Kidney (tissue), 14 donors: Measurements from ENCODE around the gene LMAN1. TPM values are rescaled to one million over a fixed set of nuclear protein-coding genes. Genes with fewer than 3 reads are reported as not detected.

ENCODE experiments used
- DNase-seq, 5 donors: peaks; one replicate each; pipeline ENCODE4 v3.0.0-alpha.2; 2013 to 2020
- FAIRE-seq: peaks from 2 replicates; lab custom pipeline; 2012; peaks lifted over from hg19 to GRCh38; lab: Jason Lieb, UNC
- H3K27ac ChIP-seq, 2 donors: one replicate each; pipeline ENCODE4 v1.7.0; 2013; ENCODE audit warnings: low read depth in 2 of 2, low read length in 2 of 2, inconsistent platforms in 1 of 2
- H3K27me3 ChIP-seq: one replicate; pipeline ENCODE4 v1.7.1; 2013; ENCODE audit warnings: low read length, inconsistent platforms; ENCODE audit not compliant: control insufficient read depth, insufficient read depth
- H3K36me3 ChIP-seq, 3 donors: one replicate each; pipeline versions ENCODE4 v1.7.0 to v1.7.1; 2013; ENCODE audit warnings: low read length in 3 of 3, control low read depth in 1 of 3, inconsistent platforms in 1 of 3; ENCODE audit not compliant: insufficient read depth in 3 of 3, control insufficient read depth in 2 of 3
- H3K4me1 ChIP-seq, 3 donors: one replicate each; pipeline versions ENCODE4 v1.7.0 to v1.7.1; 2013; ENCODE audit warnings: low read length in 3 of 3, inconsistent platforms in 1 of 3, low read depth in 1 of 3; ENCODE audit not compliant: control insufficient read depth in 2 of 3, insufficient read depth in 2 of 3
- H3K4me3 ChIP-seq, 3 donors: one replicate each; pipeline versions ENCODE4 v1.7.0 to v1.8.1; 2013; ENCODE audit warnings: low read length in 3 of 3, control low read depth in 1 of 3, inconsistent platforms in 1 of 3
- H3K9ac ChIP-seq, 3 donors: one replicate each; pipeline versions ENCODE4 v1.7.0 to v1.7.1; 2013; ENCODE audit warnings: low read length in 3 of 3, control low read depth in 1 of 3, inconsistent platforms in 1 of 3
- H3K9me3 ChIP-seq, 3 donors: one replicate each; pipeline versions ENCODE4 v1.7.0 to v1.7.1; 2013; ENCODE audit warnings: low read length in 3 of 3, control low read depth in 1 of 3, inconsistent platforms in 1 of 3; ENCODE audit not compliant: control insufficient read depth in 2 of 3, insufficient read depth in 1 of 3
- intact Hi-C: fragments of 100-400 bp; cut with DNase I; formaldehyde crosslinking; loops from one replicate; pipeline ENCODE4 v1.11.1; 2022
- polyA plus RNA-seq: library from polyadenylated mRNA; stranded (reverse); fragments of 350-450 nt; fragmentation: Illumina TruSeq; extraction: RNeasy Lipid Tissue Mini Kit (QIAGEN cat#74804); gene quantifications from one replicate; pipeline ENCODE4 v1.2.3, GENCODE V29; 2014; ENCODE audit warnings: low read depth, low replicate concordance; ENCODE audit not compliant: insufficient read depth
- total RNA-seq: library from RNA; stranded (reverse); fragmentation: NEBNext Ultra II Directional; extraction: Animal tissue kit (Norgen Biotek cat#: 25700); gene quantifications from one replicate; pipeline ENCODE4 v1.2.1, GENCODE V29; 2021
- TF ChIP-seq, protein P1 (sequence below): IDR thresholded peaks from 3 replicates; pipeline ENCODE4 v1.5.1; 2012; ENCODE audit warnings: mild to moderate bottlenecking, moderate library complexity, borderline replicate concordance; ENCODE audit not compliant: insufficient read depth; ENCODE audit errors: extremely low read depth
- donor health status: control.
- donor health status: control.
- donor health status: control.
- donor health status: control.
- donor health status: control.
- donor health status: DM: yes; HTN: yes; CAD: no.
- donor health status: Normal renal cell carcinoma (clear cell type).

The LMAN1 gene
- total and polyA plus RNA-seq, 2 donors from 2014 or later = 31.6 to 78.8 TPM

DNA sequence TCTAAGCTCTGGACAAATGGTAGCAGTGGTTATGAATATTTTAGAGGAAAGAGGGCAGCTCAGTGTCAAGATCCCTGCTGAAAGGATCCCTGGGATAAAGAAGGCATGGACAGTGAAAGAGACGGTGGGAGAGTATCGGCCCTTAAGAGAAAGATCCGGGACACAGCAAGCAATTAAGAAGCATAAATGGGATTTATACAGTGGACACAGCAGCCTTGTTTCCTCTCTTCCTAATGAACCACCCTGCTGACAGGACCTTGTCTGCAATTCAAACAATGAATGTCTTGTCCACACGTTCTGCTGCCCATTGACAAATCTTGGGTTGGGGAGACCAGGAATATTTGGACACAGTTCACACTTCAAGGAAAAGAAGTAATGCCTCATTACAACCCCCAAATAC, 57.1 kb downstream of the LMAN1 start:
- no peak for FAIRE-seq
- Histone ChIP-seq H3K9me3 (no peaks in the 10 kb centered on the region), H3K27ac (no peak overlapping the region), H3K4me1 (no peaks in the 10 kb centered on the region), H3K27me3 (no peaks in the 10 kb centered on the region), H3K4me3 (no peak overlapping the region), H3K36me3 (no peaks in the 10 kb centered on the region), H3K9ac (no peak overlapping the region)
- TF ChIP-seq, protein P1, sequence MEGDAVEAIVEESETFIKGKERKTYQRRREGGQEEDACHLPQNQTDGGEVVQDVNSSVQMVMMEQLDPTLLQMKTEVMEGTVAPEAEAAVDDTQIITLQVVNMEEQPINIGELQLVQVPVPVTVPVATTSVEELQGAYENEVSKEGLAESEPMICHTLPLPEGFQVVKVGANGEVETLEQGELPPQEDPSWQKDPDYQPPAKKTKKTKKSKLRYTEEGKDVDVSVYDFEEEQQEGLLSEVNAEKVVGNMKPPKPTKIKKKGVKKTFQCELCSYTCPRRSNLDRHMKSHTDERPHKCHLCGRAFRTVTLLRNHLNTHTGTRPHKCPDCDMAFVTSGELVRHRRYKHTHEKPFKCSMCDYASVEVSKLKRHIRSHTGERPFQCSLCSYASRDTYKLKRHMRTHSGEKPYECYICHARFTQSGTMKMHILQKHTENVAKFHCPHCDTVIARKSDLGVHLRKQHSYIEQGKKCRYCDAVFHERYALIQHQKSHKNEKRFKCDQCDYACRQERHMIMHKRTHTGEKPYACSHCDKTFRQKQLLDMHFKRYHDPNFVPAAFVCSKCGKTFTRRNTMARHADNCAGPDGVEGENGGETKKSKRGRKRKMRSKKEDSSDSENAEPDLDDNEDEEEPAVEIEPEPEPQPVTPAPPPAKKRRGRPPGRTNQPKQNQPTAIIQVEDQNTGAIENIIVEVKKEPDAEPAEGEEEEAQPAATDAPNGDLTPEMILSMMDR = no peak
- intact Hi-C loops = no loop called here
- DNase-seq = no peak

DNA sequence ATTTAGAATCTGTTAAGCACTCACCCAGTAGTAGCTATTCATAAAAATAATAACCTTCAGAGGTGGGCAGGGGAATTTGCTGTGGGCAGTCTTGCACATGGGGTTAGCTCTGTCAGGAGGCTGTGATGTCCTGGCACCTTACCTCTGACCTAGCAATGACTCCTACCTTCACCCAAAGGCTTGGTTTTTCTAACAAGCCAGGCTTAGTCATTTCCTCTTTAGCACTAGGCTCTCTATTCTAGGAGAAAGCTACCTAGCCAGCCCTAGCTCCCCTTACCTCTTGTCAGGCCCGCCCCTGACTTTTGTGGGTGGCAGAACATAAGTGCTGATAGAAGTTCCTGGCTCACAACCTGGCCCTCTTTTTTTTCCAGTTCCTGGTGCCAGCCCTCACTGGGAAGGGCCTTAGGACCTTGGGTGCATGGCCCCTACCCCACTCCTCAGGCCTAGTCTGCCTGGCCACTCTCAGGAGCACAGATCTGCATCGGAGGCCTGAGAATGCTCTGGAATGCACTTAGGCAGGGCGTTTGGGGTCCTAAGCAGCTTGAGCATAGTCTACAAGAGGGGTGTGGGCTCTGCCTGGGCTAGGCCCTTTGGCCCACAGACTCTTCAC, 58.3 kb downstream of the LMAN1 start:
- TF ChIP-seq, protein P1 = no peak
- Histone ChIP-seq H3K27ac (no peak overlapping the region), H3K4me3 (no peak overlapping the region), H3K9ac (no peak overlapping the region), H3K36me3 (no peaks in the 10 kb centered on the region), H3K27me3 (no peaks in the 10 kb centered on the region), H3K4me1 (no peaks in the 10 kb centered on the region), H3K9me3 (no peaks in the 10 kb centered on the region)
- DNase-seq (no peak), FAIRE-seq (no peak)
- intact Hi-C loops = no loop called here

DNA sequence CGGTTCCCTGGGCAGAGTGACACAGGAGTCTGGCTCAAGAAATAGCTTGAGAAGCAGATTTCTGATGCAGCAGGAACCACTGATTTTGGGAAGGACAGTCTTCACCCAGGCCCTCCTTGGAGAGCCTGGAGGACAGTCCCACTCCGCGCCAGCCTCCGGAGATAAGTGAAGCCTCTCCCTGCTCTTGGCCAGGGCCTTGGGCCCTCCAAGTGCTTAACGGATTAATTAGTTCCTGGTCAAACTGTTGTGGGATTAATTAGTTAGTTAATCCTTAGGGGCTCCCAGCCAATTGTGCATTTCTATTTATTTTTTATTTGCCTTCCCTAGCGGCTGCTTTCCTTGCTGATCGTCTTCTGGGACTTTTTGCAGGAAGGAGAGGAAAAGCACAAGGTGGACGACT, 60.2 kb downstream of the LMAN1 start:
- FAIRE-seq (no peak), DNase-seq (no peak)
- TF ChIP-seq, protein P1 = no peak
- H3K36me3 ChIP-seq = no peaks in the 10 kb centered on the region
- H3K9ac ChIP-seq = no peak overlapping the region
- no peak overlapping the region for H3K4me3 ChIP-seq
- no peaks in the 10 kb centered on the region for H3K27me3 ChIP-seq
- H3K9me3 ChIP-seq = no peaks in the 10 kb centered on the region
- H3K4me1 ChIP-seq = no peaks in the 10 kb centered on the region
- intact Hi-C loops = no loop called here
- no peak overlapping the region for H3K27ac ChIP-seq

- Histone ChIP-seq H3K4me1 (no peaks in the 10 kb centered on the region), H3K9me3 (no peaks in the 10 kb centered on the region), H3K36me3 (no peaks in the 10 kb centered on the region), H3K4me3 (no peak overlapping the region), H3K27me3 (no peaks in the 10 kb centered on the region), H3K27ac (no peak overlapping the region), H3K9ac (no peak overlapping the region)
- FAIRE-seq (no peak), DNase-seq (no peak)
- TF ChIP-seq, protein P1 = no peak
- intact Hi-C loops = no loop called here
These were observed 65.7 kb downstream of the LMAN1 start for GRCh38 chr18:59293317-59293716.
